ENCODE results near the gene CNEP1R1. TPM values are rescaled to one million over a fixed set of nuclear protein-coding genes. Genes with fewer than 3 reads are reported as not detected.

CNEP1R1 gene
- total and polyA plus RNA-seq, 2 donors (not counting 1 experiment from before 2014, with no cell fraction given), result 18.6 to 32.9 TPM

GRCh38 chr16:50027829-50028228 lies 2.8 kb downstream of the CNEP1R1 start:
- Mint-ChIP-seq H3K9me3 (ENCODE audit: insufficient read depth) (no peaks in the 10 kb centered on the region), H3K27me3 (no peaks in the 10 kb centered on the region), H3K27ac (no peak overlapping the region), H3K4me3 (no peak overlapping the region), H3K4me1 (peaks cover 23% of the 10 kb centered on the region)
- no peak overlapping the region for H2AFZ ChIP-seq (ENCODE audit: insufficient read depth, low read depth, low read length, poor library complexity, severe bottlenecking)
- H3K4me3 ChIP-seq (ENCODE audit: control extremely low read depth in 1 of 5, extremely low read depth in 1 of 5, insufficient read depth in 1 of 5, low read depth in 2 of 5, low read length in 4 of 5), result no peak overlapping the region
- no CpG with 5 or more reads among the region's 5 CpGs for WGBS (ENCODE audit: insufficient coverage)
- H3K4me2 ChIP-seq (replicated peaks; ENCODE audit: low read depth, low read length, poor library complexity, severe bottlenecking), result no peak overlapping the region
- H3K79me2 ChIP-seq (ENCODE audit: control insufficient read depth, insufficient read depth, low read length), result peaks cover 39% of the 10 kb centered on the region
- ChIA-PET CTCF (interaction anchor here (5.4 kb wide), 1 partner anchor 184 kb away, joined by 89 read pairs; no protein-coding TSS in a partner anchor), POLR2A (no interaction called here)
- H3K27ac ChIP-seq (ENCODE audit: low read length in 2 of 2), result no peak overlapping the region
- H4K20me1 ChIP-seq (ENCODE audit: control insufficient read depth, insufficient read depth, low read length, poor library complexity, severe bottlenecking), result no peaks in the 10 kb centered on the region
- ATAC-seq (ENCODE audit: low read depth) (no peak), DNase-seq (no peak)
- no peaks in the 10 kb centered on the region for H3K9me3 ChIP-seq (ENCODE audit: control extremely low read depth in 1 of 3, control insufficient read depth in 2 of 3, insufficient read depth in 1 of 3, low read length in 2 of 3)
- no peak overlapping the region for H3K9ac ChIP-seq (ENCODE audit: low read length)
- no peaks in the 10 kb centered on the region for H3K27me3 ChIP-seq (replicated peaks in 1 of 4; ENCODE audit: control extremely low read depth in 1 of 4, control insufficient read depth in 3 of 4, insufficient read depth in 4 of 4, low read length in 3 of 4)
- peaks cover 12 to 14% of the 10 kb centered on the region in 2 donors for H3K4me1 ChIP-seq (ENCODE audit: control insufficient read depth in 2 of 2, insufficient read depth in 2 of 2, low read length in 2 of 2)
- peaks cover 11 to 29% of the 10 kb centered on the region in 2 experiments for H3K36me3 ChIP-seq (replicated peaks in 1 of 2; ENCODE audit: control extremely low read depth in 1 of 2, control insufficient read depth in 1 of 2, extremely low read depth in 1 of 2, insufficient read depth in 2 of 2, low read length in 1 of 2)
- intact Hi-C loops (cut with micrococcal nuclease), result loop anchor here (5.0 kb wide), 5 partner anchors 254 to 714 kb away; partner anchors contain the start of genes BRD7, CYLD and NKD1
- TF ChIP-seq EZH2 (IDR thresholded peaks at IDR 0.05; ENCODE audit: borderline replicate concordance, insufficient read depth, low read depth, low read length, poor library complexity, severe bottlenecking), result no peak
- TF ChIP-seq CTCF (IDR thresholded peaks at IDR 0.05), result no peak

GRCh38 chr16:50035468-50035992 lies 10.5 kb downstream of the CNEP1R1 start:
- intact Hi-C loops (cut with micrococcal nuclease), result no loop called here
- peaks cover 18 to 44% of the 10 kb centered on the region in 2 experiments for H3K36me3 ChIP-seq (replicated peaks in 1 of 2; ENCODE audit: control extremely low read depth in 1 of 2, control insufficient read depth in 1 of 2, extremely low read depth in 1 of 2, insufficient read depth in 2 of 2, low read length in 1 of 2)
- no peak overlapping the region for H3K9ac ChIP-seq (ENCODE audit: low read length)
- no peak overlapping the region for H3K27ac Mint-ChIP-seq
- H3K27me3 ChIP-seq (replicated peaks in 1 of 4; ENCODE audit: control extremely low read depth in 1 of 4, control insufficient read depth in 3 of 4, insufficient read depth in 4 of 4, low read length in 3 of 4), result no peaks in the 10 kb centered on the region
- POLR2A ChIA-PET, result no interaction called here
- H3K4me2 ChIP-seq (replicated peaks; ENCODE audit: low read depth, low read length, poor library complexity, severe bottlenecking), result no peak overlapping the region
- DNase-seq (no peak), ATAC-seq (ENCODE audit: low read depth) (no peak)
- H3K4me3 ChIP-seq (ENCODE audit: control extremely low read depth in 1 of 5, extremely low read depth in 1 of 5, insufficient read depth in 1 of 5, low read depth in 2 of 5, low read length in 4 of 5), result no peak overlapping the region
- no peaks in the 10 kb centered on the region for H3K27me3 Mint-ChIP-seq
- no peaks in the 10 kb centered on the region for H3K9me3 ChIP-seq (ENCODE audit: control extremely low read depth in 1 of 3, control insufficient read depth in 2 of 3, insufficient read depth in 1 of 3, low read length in 2 of 3)
- H3K9me3 Mint-ChIP-seq (ENCODE audit: insufficient read depth), result no peaks in the 10 kb centered on the region
- 80% methylated on average over 1 of the region's 3 CpGs for WGBS (ENCODE audit: insufficient coverage)
- H3K79me2 ChIP-seq (ENCODE audit: control insufficient read depth, insufficient read depth, low read length), result no peaks in the 10 kb centered on the region
- peaks cover 14% of the 10 kb centered on the region for H3K4me1 Mint-ChIP-seq
- TF ChIP-seq EZH2 (IDR thresholded peaks at IDR 0.05; ENCODE audit: borderline replicate concordance, insufficient read depth, low read depth, low read length, poor library complexity, severe bottlenecking) (no peak), CTCF (IDR thresholded peaks at IDR 0.05) (no peak)
- no peak overlapping the region for H3K4me3 Mint-ChIP-seq
- no peak overlapping the region for H3K27ac ChIP-seq (ENCODE audit: low read length in 2 of 2)
- no peaks in the 10 kb centered on the region for H4K20me1 ChIP-seq (ENCODE audit: control insufficient read depth, insufficient read depth, low read length, poor library complexity, severe bottlenecking)
- H3K4me1 ChIP-seq (ENCODE audit: control insufficient read depth in 2 of 2, insufficient read depth in 2 of 2, low read length in 2 of 2), result peaks cover 5 to 15% of the 10 kb centered on the region in 2 donors
- CTCF ChIA-PET, result interaction anchor here (0.7 kb wide), 1 partner anchor 1554 kb away, joined by 5 read pairs; no protein-coding TSS in a partner anchor
- no peak overlapping the region for H2AFZ ChIP-seq (ENCODE audit: insufficient read depth, low read depth, low read length, poor library complexity, severe bottlenecking)
